ENCODE results near the gene RGL3. TPM values are rescaled to one million over a fixed set of nuclear protein-coding genes. Genes with fewer than 3 reads are reported as not detected.

The RGL3 gene
- total RNA-seq, 1 experiment from 2014 or later = 65.9 TPM

DNA sequence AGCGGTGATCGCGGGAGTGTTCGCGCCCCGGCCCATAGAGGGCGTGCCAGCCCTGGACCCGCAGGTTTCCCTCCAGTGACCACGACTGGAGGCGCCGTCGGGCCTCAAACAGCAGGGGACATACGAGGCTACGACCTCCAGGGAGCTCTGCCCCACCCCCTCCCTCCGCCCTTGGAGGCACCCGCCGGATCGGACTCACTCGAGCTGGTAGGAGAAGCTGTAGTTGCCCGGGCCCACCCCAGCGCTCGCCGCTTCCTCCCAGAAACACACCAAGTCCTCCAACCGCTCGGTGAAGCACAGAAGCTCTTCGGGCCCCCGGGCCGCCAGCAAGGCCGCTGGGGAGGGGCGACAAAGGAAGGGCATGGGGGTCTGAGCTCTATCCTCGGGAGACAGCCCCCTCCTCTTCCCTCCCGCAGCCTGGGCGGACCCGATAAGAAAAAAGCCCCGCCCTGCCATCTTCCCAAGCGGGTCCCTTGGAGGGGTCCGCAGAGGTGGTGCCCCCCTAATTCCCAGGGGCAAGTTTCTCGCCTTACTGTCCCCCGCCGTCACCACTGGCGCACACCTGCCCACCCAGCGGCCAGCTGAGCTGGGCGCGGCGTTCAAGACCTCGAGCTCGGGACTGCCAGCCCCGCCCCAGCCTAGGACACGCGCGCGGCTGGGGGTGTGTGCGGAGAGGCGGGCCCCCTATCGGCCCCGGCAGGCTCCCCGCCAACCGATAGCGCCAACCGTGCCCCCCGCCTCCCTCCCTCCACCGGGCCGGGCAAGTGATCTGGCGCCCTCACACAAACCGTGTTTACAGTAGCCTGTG lies 36.0 kb downstream of the RGL3 start:
- no peak overlapping the region for H3K4ac ChIP-seq (ENCODE audit: low read depth, low read length)
- no peaks in the 10 kb centered on the region for H3K27me3 ChIP-seq (ENCODE audit: insufficient read depth, low read length)
- H2BK120ac ChIP-seq (ENCODE audit: low read depth, low read length, poor library complexity, severe bottlenecking) = no peak overlapping the region
- H3K23ac ChIP-seq (ENCODE audit: insufficient read length, low read depth, low read length) = no peak overlapping the region
- H3K4me1 Mint-ChIP-seq = peaks cover 9 to 26% of the 10 kb centered on the region in 2 experiments
- H3K23me2 ChIP-seq (ENCODE audit: insufficient read length, low read depth, low read length, poor library complexity, severe bottlenecking) = peaks cover 18% of the 10 kb centered on the region
- H4K5ac ChIP-seq (ENCODE audit: insufficient read length, low read depth, low read length) = no peak overlapping the region
- H2BK20ac ChIP-seq (ENCODE audit: low read depth, low read length, poor library complexity, severe bottlenecking) = no peak overlapping the region
- no peak overlapping the region for H3K27ac ChIP-seq (ENCODE audit: insufficient read length, low read depth, low read length)
- H2AFZ ChIP-seq (ENCODE audit: low read length) = no peak overlapping the region
- no peaks in the 10 kb centered on the region for H3K9me3 ChIP-seq (ENCODE audit: control insufficient read depth, low read depth, low read length)
- H2BK12ac ChIP-seq (ENCODE audit: insufficient read length, low read depth, low read length) = no peak overlapping the region
- H3K9me3 Mint-ChIP-seq = no peaks in the 10 kb centered on the region
- H3K27me3 Mint-ChIP-seq (ENCODE audit: low read depth) = peaks cover 2% of the 10 kb centered on the region; the same call in 1 of the 2 replicates
- H3K56ac ChIP-seq (ENCODE audit: insufficient read length, low read depth, low read length) = no peak overlapping the region
- no peak overlapping the region for H4K91ac ChIP-seq (ENCODE audit: insufficient read length, low read depth, low read length)
- H3K18ac ChIP-seq (ENCODE audit: insufficient read length, low read depth, low read length) = no peak overlapping the region
- no peak overlapping the region for H2BK5ac ChIP-seq (ENCODE audit: insufficient read length, low read length)
- no peaks in the 10 kb centered on the region for H3K79me1 ChIP-seq (ENCODE audit: insufficient read depth, low read depth, low read length, poor library complexity, severe bottlenecking)
- H3K27ac Mint-ChIP-seq = peak overlapping the region in 2 of 3 experiments; percentile 79 to 84; a peak in 4 of 7 replicates
- H4K20me1 ChIP-seq (ENCODE audit: control insufficient read depth, insufficient read depth, insufficient read length) = peaks cover 4% of the 10 kb centered on the region
- H2BK15ac ChIP-seq (ENCODE audit: low read depth, low read length) = no peak overlapping the region
- no peaks in the 10 kb centered on the region for H3K4me1 ChIP-seq (ENCODE audit: insufficient read depth, low read length)
- peak overlapping the region; percentile 86 for H3K4me2 ChIP-seq (ENCODE audit: insufficient read depth, insufficient read length, low read length)
- H3K14ac ChIP-seq (ENCODE audit: insufficient read depth, low read length) = no peak overlapping the region
- no peak overlapping the region for H4K8ac ChIP-seq (replicated peaks; ENCODE audit: insufficient read length, low read depth, low read length)
- peak; percentile 87 for DNase-seq
- no peak overlapping the region for H3K9ac ChIP-seq (ENCODE audit: extremely low read depth, insufficient read length, low read length)
- no CpG with 5 or more reads among the region's 65 CpGs for WGBS (ENCODE audit: extremely low coverage, insufficient read length, low lambda C conversion rate)
- peak overlapping the region; percentile 92 to 95 for H3K4me3 Mint-ChIP-seq
- peaks cover 1 to 8% (median 5%) of the 10 kb centered on the region in 3 experiments; a peak in 6 of 7 replicates for H3K36me3 Mint-ChIP-seq (ENCODE audit: insufficient read depth in 1 of 3, low read depth in 3 of 3)
- no peak overlapping the region for H2AK5ac ChIP-seq (ENCODE audit: insufficient read length, low read length)
- no peak overlapping the region for H3T11ph ChIP-seq (ENCODE audit: low read length)
- TF ChIP-seq, protein P1, sequence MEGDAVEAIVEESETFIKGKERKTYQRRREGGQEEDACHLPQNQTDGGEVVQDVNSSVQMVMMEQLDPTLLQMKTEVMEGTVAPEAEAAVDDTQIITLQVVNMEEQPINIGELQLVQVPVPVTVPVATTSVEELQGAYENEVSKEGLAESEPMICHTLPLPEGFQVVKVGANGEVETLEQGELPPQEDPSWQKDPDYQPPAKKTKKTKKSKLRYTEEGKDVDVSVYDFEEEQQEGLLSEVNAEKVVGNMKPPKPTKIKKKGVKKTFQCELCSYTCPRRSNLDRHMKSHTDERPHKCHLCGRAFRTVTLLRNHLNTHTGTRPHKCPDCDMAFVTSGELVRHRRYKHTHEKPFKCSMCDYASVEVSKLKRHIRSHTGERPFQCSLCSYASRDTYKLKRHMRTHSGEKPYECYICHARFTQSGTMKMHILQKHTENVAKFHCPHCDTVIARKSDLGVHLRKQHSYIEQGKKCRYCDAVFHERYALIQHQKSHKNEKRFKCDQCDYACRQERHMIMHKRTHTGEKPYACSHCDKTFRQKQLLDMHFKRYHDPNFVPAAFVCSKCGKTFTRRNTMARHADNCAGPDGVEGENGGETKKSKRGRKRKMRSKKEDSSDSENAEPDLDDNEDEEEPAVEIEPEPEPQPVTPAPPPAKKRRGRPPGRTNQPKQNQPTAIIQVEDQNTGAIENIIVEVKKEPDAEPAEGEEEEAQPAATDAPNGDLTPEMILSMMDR (conservative IDR thresholded peaks at IDR 0.05) = peak; percentile 95
- no peaks in the 10 kb centered on the region for H3K79me2 ChIP-seq (ENCODE audit: insufficient read depth, low read length)

Data from H9 (cell line).